NCI-H345 treated with DMSO at 0.1 percent for 48 hours (cell line): ENCODE data around the gene SI.
"Not testable (repeated sequence)": the region's sequence is repeated elsewhere in the genome, so short reads cannot be mapped to it uniquely, and the experiment has no call there.

Source experiments
- DNase-seq: peaks from one replicate; lab custom pipeline; 2025; ENCODE audit not compliant: unreplicated experiment; lab: John Stamatoyannopoulos, UW

Gene SI

DNA sequence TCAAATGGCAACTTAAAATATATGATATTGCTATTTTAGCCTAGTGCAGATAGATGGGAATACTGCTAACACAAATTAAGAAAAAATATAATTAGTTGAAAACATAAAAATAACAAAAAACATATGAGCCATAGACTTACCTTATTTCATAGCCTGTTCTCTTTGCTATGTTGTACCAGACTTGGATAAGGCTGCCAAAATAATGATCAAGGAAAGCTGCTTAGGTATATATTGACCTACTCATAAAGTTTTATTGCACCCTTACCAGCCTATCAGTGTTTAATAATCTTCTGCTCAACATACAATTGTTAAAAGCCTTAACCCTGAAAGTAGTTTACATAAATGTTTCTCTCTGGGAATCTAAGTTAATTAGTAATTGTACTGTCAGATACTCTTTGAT lies at the start of gene SI:
Gene SI (minus strand): TSS at position 204 of the 400 bp plus-strand sequence. CDS start 2,484 bp downstream, outside the sequence.
- no peak for DNase-seq

DNA sequence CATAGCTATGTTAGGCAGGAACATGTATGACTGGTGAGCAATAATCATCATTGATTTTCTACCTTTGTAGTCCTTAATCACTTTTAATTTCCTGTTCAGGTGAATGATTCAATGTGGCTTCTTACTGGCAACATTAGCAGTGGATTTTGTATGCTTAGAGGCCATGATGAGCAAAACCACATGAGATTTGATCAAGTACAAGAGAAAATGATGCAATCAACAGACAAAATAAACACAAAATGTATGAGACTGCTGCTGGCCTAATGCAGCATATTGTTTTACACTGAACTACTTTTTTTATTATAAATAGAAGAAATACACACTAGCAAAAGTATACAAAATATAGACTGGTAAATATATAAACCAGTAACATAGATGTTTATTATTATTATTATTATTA lies 47.5 kb upstream of the SI start:
- DNase-seq: no peak

GRCh38 chr3:165111401-165111800 lies 33.1 kb upstream of the SI start:
- DNase-seq: no peak

GRCh38 chr3:165103616-165104015 lies 25.3 kb upstream of the SI start:
- no peak for DNase-seq

DNA sequence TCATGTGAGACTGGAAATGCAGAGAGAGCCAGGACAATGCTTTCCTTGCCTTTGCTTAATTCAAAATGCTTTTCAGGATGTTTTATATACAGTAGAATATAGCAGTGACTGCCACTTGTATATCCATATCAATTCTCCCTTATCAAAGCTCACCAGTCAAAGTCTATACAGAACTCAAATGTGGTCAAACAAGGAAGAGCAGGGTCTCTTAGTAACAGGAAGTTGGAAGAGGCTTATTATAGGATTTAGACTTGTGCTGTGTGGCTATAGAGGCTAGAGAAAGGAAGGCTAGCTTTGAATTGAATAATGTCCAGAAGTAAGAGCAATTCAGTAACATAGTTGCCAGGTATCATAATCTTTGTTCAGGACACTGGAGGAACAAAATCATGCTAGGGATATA lies 4.4 kb upstream of the SI start:
- DNase-seq: no peak

DNA sequence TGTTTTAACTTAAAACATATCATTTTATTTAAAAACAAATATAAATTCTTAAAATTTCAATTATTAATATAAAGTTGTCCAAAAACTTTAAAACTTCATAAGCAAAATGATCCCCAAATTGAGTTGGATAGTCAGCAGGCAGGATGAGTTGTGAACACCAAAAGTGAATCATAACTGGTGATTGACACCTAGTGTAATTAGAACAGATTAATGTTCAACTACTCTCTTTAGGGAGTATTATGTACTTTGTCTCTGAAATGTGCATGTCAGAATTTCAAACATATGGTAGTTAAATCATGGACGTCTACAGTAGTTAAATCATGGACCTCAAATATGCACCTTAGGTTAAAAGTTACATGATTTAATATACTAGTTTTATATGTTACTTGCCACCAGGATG lies 2.9 kb upstream of the SI start:
- no peak for DNase-seq

DNA sequence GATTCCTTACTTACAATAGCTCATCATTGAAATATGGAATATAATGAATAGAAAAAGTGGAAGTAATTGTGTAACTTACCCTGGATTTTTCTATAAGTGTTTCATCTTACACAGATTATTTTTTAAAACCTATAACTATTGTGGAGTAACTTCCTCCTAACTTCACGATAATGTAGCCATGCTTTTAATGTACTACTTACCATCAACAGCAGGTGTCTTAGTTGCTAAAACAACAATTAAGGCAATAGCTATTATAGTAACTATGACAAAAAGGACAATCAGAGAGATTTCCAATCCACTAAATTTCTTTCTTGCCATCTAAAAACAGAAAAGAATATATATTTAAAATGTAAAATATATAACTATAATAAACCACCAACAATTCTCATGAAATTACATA lies 2.6 kb downstream of the SI start:
- no peak for DNase-seq

DNA sequence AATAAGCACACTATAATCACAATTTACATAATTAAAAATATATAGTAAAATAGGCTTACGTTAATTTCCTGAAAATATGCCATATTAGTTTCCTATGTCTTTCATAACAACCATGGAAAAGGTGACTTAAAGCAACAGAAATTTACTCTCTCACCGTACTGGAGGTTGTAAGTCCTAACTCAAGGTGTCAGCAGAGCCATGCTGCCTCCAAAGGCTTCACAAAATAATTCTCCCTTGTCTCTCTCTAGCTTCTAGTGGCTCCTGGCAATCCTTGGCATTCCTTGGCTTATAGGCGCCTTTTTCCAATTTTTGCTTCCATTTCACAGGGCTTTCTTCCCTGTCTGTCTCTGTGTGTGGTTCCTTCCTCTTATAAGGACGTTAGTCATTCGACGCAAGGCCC lies 7.6 kb downstream of the SI start:
- no peak for DNase-seq

- DNase-seq: no peak
Observed at GRCh38 chr3:165056510-165056909, 21.8 kb downstream of the SI start.

DNA sequence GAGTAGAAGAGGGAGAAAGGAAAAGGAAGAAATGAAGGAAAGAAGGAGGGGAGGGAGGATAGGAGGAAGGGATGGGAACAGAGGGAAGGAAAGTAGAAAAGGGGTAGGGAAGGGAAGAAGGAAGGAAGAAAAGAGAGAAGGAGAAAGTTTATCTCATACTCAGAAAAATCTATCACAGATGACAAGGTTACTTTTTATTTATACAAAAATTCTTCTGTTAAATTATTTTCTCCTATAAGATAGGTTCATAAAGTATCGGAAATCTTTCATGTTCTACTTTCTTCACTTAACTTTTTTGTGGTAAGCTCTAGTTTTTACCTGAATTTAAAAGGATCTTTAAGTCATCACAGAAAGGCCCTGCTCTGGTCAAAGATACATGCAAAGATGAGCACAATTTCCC lies 38.1 kb downstream of the SI start:
- no peak for DNase-seq

DNA sequence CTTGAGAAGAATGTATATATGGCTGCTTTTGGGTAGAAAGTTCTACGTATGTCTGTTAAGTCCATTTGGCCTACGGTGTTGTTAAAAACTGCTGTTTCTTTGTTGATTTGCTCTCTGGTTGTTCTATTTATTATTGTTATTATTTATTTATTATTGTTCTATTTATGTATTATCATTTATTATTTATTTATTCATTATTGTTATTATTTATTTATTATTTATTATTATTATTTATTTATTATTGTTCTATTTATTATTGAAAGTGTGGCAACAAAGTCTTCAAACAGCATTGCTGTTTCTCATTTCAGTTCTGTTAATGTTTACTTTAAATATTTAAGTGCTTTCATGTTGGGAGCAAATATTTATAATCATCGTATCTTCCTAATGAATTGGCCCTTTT lies 66.7 kb downstream of the SI start:
- DNase-seq: no peak

DNA sequence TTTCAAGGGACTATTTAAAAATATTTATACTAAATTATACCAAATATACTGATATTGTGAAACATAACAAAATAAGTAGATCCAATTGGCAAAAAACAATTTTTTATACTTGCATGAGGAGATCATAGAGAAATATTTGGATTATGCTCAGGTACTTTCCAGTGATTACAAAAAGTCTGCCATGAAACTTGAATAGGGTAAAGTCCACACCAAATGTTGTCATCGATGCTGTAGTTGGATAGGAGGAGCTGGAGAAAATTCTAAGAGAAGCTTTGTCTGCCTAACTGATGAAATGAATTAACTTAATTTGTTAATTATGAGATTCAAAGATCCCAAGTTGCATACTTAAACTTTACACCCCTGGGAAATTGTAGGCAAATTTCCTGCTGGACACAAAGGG lies 93.3 kb downstream of the SI start:
- DNase-seq: no peak

DNA sequence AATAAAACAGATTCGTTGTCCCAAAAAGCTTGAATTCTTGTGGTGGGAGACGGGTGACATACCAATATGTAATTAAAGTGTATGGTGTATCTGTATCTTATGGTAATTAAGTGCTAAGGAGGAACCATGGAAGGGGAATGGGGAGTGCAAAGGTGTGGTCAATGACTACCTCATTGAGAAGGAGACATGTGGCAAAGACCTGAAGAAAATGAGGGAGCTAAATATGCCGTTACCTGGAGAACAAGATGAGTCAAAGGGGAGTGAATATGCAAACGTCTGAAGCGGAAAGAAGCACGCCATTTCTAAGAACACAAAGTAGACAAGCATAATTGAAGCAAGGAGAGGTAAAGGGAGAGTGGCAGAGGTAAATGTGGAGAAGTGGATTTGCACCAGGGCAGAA lies 115.7 kb downstream of the SI start:
- DNase-seq: no peak

DNA sequence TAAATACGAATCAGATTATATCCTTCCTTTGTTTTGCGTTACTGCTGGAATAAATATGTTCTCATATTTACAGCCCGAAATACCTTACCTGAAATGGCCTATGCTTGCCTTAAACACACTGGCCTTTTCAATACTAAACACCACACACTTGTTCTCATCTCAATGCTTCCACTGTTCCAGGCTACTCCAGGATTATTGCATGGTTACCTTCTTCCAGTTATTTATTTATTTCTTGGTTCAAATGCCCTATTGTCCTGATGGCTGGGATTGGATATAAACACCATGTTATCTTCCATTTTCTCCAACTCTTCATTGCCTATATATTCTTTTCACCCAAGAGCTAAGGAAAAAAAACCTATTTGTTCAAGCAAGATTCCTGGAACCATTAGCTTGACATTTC lies 125.3 kb downstream of the SI start:
- no peak for DNase-seq

DNA sequence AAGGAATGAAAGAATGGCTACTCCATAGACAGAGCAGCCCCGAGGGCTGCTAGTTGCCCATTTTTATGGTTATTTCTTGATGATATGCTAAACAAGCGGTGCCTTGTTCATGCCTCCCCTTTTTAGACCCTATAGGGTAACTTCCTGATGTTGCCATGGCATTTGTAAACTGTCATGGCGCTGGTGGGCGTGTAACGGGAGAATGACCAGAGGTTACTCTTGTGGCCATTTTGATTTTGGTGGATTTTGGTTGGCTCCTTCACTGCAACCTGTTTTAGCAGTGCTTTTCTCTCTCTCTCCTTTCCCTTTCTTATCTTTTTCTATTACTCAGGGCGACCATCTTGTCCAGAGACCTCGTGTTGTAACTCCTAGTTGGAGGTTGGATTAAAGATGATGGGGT lies 126.9 kb downstream of the SI start:
- DNase-seq: not testable (repeated sequence)

GRCh38 chr3:164940745-164941144 lies 137.6 kb downstream of the SI start:
- no peak for DNase-seq

GRCh38 chr3:164929642-164930041 lies 148.7 kb downstream of the SI start:
- DNase-seq: no peak
